ENCODE results near the gene ST8SIA2. TPM values are rescaled to one million over a fixed set of nuclear protein-coding genes. Genes with fewer than 3 reads are reported as not detected.

Gene ST8SIA2
- polyA plus RNA-seq, 5 donors: 3.6 to 5.6 (median 4.5) TPM

DNA sequence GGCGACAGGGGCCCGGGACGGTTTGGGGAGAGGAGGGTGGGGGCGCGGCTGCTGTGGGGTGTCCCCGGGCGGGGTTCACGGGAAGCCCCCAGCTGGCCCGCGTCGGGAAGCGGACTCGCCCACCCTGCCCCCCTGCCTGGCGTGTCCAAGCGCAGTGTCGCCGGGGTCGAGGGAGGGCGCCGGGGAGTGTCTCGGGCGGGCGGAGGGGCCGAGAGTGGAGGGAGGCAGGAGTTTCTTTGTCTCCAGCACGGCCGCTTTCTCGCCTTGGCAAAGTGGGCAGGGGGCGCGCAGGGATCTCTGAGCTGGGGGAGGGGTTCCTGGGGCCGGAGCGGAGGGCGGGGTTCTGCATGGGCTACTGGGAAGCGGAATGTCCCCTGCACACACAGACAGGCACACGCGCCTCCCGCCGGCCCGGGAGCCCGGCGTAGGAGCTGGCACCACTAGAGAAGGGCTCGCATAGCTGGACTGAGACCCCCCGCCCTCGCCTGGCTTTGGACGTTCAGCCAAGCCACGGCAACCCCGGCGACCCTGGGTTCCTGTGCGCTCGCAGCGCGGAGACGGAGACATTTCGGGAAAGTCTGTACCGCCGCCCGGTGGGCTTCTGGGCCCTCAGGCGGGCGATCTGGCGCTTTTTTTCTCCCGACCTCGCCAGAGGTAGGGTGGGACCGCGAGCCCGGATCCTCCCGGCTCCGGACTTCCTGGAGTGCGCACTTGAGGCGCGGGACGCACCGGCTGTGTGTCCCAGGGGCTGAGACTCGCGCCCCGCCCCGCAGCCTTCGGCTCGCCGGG is 822 bp downstream of the ST8SIA2 start:
- peak; percentile 31 to 40 for DNase-seq

DNA sequence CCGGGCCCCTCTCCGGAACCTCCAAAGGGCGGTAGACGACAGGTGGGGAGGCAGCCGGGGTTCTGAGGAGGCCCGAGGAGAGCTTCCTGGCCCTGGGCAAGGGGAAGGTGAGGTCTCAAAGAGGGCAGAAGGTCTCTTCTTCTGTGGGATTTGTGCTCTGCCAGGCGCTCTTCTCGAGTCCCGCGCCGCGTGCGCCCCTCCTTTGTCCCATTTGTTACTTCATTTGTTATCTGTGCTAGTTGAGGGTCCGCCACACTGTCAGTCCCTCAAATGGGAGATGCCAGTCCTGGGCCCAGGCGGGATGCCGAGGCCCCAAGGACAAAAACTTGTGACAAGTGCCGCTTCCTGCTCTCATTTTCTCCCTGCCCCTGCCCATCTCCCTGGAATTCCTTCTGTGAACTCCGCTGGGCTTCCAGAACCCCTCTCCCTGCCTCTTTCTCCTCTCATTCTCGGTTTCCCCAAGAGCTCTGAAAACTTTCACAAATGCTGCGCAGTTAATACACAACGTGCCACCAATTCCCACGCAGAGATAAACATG is 1.5 kb downstream of the ST8SIA2 start:
- no peak for DNase-seq

DNA sequence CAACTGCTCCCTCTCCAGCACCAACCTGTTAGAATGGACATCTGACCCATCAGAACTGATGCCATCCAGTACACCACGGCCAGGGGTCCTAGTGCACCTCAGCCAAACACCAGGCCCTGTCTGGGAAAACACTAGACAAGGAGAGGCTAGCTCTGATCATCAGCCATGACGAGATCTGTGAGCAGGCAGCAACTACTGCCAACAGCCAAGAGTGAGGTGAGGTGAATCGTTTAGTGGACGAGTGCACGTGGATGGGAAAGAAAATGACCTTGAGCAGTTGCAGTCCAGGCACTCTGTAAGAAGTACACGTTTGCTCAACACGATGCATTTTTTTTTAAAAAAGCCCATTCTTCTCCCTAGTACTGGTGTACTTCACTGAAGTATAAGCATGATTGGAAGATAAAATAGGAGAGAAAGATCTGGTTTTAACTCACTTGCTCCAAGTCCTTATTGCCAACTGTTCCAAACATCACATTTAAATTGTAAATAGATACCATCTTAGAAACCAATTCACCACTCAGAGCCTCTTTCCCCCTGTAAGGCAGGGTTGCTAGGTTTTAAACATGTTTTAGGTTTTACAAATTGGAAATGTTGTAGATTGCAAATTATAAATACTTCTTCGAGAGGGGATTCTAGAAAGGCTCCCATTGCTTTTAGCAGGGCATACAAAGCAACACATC is 5.7 kb downstream of the ST8SIA2 start:
- DNase-seq: no peak

DNA sequence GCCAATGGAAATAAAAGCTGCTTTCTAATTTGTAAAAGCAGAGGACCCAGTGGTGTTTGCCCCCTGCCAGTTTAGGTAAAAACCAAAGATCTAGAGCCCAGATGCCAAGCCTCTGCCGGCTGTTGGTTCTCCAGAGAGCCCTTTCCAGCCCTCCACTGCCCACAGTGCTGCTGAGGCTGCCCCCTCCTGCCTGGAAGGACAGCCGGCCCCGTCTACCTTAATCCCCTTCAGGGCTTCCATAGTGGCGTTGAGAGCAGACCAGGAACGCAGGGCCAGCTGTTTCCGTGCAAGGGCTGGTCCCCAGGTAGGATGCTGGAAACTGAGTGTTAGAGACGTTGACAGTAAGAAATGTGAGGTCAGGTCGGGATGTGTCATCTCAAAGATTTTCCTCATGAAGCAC is 6.9 kb downstream of the ST8SIA2 start:
- no peak for DNase-seq

DNA sequence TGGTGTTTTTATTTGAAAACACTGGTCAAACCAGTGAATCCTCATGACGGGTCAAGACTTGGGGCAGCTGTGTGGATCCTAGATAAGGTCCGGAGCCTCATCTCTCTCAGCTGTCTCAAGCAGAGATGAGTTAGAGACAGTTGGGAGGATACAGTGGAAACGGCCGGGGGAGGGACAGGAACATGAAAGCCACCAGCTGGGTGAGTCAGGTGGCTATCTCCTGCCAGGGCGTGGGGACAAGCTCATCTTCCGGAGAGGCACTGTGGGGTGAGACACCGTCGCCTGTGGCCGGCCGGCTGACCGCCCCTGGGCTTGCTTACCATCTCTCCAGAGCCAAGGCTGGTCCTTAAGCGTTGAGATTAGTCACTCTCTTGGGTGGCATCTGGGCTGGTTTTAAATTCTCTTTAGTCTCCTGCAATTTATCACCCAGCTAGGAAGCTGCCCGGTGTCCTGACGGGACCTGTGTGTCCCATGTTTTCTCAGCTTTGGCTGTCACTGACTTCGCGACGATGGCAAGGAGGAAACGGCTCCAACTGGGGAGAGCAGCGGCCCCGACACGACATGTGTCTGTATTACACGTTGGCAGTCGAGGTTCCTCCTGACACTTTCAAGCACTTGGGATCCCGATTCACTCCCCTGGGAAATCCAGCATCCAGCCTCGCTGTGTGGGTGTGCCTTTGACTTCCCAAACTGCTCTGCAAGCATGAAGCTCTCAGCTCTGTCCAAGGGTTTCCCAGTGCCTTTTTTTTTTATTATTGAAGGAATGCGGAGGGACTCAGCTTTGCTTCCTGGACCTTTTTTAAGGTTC is 7.5 kb downstream of the ST8SIA2 start:
- no peak for DNase-seq

DNA sequence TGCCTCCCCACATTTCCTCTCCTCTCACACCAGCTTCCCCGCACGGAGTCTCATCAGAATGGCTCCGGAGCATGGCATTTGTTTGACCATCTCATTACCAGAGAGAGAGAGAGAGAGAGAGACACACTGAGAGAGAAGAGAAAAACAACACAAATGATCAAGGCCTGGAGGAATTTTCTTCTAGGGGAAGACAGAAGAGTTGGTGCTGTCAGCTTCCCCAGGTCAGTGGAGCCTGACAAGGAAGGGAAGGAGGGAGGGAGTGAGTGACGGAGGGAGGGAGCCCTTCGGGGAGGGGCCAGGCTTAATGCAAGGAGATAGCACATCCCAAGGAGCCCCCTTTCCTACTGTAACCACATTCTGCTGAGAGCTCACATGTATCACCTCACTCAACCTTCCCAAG is 9.1 kb downstream of the ST8SIA2 start:
- DNase-seq: no peak

DNA sequence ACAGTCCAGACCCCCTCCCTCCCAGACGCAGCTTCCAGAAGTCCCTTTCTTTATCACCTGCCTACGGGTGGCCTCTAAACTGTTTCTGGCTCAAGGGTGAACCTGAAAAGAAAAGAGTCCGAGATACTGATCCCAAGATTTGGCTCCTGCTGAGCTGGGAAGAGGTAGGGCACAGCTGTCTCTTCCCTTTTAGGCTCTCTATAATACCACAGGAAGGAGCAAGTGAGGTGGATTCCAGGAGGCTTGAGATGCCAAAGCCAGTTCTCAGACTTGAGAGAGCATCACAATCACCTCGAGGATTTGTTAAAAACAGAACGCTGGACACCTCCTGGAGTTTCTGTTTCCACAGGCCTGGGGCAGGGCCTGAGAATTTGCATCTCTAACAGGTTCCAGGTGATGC is 12.3 kb downstream of the ST8SIA2 start:
- no peak for DNase-seq

DNA sequence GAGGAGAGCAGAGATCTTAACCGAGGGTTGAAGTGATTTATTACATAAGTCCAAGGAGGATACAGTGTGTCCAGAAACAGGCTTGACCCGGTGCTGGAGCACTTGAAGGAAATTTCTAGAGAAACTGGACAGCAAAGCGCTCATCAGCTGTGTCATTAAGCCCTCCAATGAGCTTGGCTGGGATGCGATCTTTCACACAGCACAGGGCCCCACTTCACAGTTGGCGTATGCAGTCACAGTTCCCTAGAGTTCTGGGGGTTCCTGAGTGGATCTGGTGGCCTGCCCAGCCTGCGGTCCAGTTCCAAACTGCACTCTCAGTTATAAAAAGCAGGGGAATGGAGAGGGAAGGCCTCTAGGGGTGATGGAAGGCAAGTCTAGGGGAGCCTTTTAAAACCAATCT is 13.6 kb downstream of the ST8SIA2 start:
- no peak for DNase-seq

DNA sequence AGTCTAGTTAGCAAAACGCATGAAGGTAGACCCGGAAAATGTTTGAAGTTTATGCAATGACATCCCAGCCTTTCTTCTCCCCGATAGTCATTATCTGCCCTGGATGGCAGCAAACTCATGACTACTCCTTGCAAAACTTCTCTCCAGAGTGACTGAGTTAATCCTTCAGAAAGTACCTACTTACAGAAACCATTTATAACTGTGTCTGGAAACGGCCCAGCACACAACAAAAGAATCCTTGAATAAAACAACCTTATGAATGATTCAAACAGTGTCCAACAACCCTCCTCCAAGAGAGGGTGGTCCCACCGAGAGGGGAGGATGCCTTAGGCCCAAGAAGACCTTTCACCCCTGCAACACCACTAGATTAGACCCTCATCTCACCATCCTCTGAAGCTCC is 14.2 kb downstream of the ST8SIA2 start:
- no peak for DNase-seq

DNA sequence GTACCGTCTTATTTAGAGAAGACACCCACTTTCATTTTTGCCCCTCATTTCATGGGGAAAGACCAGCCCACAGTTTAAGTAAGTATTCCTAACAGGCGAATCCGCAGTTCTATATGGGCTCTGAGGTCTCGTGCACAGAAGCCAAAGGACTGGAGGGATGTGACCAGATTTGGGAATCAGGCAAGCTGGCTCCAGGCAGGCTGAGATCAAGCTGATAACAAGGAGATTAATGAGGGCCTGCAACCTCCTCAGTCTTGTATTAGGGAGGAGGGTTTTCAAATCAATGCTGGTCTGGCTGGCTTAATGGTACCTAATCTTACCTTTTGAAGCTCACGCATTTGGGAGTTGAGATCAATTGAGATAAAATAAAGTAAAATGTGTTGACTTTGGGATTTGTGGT is 15.3 kb downstream of the ST8SIA2 start:
- DNase-seq: no peak

DNA sequence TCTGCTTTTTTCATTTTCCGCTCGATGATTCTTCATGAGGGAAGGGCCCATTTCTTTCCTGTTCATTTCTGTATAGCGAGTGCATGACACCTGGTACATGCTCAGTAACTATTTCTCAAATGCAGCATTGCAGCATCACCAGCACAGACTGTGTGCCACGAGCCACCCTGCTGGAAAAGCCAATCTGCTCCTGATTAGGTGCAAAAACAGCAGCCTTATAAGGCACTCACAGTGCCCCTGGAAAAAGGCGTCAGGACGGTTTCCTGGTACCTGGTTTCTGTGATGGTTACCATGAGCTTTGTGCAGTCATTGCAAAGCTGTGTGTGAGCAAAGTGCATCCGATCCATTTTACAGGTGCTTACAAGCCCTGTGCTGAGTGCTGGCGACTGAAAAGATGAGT is 15.8 kb downstream of the ST8SIA2 start:
- DNase-seq: no peak

DNA sequence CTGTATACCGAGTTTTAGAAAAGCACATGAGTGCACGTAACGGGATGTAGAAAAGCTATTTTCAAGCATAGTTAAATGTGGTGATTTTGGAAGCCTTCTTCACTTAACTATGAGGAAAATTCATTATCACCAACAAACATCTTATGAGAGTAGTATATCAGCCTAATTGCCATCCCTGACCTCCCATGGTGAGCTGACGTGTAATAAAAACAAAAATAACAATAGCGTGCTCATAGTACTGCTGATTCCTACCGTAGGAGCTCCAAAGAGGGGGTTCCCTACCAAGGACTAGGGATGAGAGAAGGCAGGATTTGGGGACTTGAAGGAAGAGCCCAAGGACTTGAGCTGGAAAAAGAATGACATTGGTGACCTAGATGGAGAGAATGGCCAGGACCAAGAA is 16.9 kb downstream of the ST8SIA2 start:
- no peak for DNase-seq

DNA sequence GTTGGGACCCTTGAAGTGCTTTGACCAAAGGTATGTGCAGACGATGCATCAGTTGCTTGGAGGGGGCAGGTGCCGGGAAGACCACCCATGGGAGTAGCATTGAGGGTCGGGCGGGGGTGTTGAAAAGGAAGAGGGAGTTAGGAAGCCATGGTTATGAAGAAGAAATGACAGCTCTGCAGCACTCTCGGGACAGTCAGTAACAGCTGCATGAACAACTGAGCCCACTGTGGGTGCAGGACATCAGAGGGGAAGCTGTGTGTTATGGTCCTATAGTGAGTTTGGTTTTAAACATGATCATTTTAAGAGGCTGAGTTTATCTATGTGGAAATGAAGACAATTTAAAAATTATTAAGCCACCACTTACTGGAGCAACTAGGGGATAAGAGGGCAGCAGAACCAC is 17.6 kb downstream of the ST8SIA2 start:
- DNase-seq: no peak

DNA sequence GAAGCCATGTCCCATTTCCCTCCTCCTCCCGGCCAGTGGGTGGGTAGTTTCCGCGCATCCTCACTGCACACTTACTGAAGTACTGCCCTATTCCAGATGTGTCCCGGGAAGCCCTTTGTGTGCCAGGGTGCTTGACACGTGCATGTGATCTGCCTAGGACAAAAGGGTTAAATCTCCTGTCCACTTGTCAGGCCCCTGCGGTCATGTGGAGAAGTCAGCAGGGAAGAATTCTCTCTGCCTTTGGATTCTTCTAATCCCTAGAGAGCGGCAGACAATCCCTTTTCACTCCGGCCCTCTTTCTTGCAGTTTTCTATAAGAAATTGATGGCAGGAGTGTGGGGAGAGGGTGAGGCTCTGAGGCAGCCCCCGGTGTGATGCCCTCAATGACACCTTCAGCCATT is 19.8 kb downstream of the ST8SIA2 start:
- DNase-seq: no peak

DNA sequence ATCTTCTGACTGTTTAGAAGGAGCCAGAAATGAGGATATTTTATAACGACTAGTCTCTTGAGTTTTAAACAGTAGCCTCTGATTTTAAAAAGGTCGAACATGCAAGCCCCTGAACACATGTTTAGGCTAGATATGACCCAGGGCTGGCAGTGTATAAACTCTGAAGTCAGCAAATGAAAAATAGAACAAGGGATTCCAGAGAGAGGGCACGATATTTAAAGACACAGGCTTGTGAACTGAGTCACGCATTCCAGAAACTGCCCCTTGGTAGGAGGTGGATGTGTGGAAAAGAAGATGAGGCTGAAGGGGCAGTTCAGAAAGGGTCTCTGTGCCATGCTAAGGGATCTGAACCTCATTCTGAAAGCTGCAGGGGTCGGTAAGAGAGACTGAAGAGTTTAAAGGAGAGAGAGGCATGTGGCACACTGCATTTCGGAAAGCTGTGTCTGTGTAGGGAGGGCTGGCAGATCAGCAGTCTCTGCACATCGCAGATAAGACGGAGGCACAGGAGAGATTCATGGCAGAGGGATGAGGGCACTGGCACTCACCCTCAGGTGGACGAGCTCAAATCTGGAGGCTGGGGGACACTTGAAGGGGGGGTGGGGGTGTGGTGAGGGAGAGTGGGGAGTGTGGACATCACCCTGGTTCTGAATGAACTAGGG is 22.1 kb downstream of the ST8SIA2 start:
- no peak for DNase-seq

DNA sequence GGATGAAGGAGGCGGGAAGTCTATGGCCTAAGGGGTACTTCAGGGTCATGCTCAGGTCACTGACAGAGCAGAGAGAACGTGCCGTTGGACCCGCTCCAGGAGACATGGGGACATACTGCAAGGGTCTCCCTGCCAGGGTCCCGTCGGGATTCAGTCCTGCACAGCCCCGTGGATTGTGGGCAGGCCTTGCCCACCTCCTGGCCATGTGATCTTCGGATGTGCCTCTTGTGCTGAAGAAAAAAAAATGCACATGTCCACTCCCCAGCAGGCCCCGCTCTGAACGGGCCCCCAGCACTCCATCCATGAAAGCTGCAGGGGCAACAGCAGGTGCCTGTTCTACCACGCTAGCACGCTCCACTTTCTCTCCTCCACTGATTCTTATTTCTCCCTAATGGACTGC is 22.9 kb downstream of the ST8SIA2 start:
- no peak for DNase-seq

DNA sequence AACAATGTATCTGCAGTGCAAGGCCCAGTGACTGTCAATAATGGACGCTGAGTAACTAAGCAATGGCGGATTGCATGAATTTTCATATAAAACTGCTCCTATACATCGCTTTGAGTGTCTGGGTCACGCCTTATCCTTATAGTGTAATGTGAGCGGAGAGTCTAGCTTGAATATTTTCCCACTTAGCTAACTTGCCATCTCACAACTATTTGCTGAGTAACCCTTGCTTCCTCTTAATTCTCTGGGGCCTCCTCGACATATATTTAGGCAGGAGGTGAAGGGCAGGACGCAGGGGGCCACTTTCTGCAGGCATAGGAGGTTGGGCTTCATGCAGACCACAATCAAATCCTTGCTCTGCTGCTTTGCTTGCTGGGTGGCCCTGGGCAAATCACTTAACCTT is 24.0 kb downstream of the ST8SIA2 start:
- DNase-seq: no peak

DNA sequence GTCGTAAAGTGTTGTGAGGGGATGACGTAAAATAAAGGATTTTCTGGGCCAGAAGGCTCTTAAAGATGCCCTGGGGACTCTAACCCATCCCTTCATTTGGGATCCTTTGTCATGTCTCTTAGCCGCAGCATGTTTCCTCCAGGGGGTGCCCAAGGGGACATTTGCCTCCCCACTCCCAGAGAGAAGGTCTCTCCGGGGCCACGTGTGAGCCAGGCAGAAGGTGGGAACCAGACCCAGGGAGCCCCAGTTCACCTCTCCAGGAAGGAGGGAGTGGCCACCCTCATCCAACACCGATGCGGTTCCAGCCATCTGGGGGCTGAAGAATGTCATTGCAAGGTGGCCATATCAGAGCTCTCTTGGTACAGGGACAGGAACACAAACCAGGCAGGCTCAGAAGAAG is 25.2 kb downstream of the ST8SIA2 start:
- DNase-seq: no peak

DNA sequence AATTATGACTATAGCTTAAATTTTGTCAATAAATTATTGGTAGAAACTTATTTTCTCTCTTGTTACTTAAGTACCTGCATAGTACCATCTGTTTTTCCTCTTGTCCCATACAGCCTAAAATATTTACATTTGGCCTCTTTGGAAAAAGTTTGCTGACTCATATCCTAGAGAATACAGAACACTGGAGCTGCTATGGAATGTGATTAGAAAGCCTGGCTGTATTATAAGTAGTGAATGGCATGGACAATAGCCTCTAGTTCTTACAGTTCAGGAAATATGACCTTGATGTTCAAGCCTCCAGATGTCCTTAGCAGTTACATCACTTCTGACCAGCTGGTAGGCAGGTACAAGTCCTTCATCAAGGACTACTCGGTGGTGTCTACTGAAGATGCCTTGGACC is 28.3 kb downstream of the ST8SIA2 start:
- DNase-seq: peak in 1 of 2 donors; percentile 2

DNA sequence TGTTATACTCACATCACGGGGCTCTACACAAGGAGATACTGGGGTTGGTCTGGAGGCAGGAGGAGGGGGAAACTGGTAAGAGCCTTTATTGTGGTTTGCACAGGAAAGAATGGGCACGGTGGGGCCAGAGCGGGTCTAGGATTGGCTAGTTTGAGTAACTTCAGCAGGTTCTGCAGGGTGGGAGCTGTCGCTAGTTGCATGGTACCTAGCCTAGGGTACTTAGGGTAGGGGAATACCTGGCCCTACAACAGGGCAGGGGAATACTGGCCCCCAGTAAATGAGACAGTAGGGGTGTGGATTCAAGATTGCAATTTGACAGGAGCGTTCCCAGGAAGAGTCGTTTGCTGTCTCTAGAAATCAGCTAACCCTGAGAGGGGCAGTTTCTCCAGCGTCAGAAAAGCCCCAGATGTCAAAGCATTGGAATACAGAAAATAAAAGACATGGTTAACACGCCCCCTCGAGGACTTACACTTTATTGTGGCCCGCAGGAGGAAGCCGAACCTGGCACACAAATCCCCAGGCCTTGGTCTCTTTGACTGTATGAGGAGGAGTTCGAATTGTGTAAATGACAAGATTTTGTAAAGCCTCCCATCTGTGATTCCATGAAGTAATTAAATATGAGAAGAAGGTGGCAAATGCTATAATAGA is 32.0 kb downstream of the ST8SIA2 start:
- no peak for DNase-seq

DNA sequence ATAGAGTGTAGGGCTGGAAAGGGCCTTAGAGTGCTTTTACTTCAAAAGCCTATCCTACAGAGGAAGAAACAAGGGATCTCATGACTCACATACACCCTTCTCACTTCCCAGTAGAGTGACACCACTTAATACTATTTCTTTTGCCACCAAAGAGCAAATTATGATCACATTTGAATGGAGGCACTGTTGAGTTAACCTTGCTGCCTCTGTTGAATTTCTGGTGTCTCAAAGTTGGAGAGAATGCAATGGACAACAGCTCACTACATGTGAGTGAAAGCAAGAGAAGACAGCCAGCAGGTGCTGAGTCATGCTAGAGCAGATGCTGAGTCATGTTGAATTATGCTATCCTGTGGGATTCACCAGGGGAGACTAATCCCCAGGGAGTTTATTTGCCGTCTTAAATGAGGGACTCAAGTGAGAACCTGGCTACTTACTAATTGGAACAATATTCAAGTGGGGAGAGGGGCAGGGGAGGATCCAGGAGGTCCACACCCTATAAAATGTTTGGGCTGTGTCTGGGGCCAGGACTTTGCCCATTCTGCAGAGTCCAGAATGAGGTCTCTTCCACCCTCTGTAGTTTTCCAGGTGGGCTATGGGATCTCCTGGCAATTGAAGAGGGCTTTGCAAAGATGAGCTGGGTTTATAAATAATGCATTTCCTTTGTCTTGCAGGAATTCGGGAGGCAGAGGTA is 35.8 kb downstream of the ST8SIA2 start:
- DNase-seq: no peak
